ENCODE results near the gene CUL4A. TPM values are rescaled to one million over a fixed set of nuclear protein-coding genes. Genes with fewer than 3 reads are reported as not detected.
"Not testable (repeated sequence)": the region's sequence is repeated elsewhere in the genome, so short reads cannot be mapped to it uniquely, and the experiment has no call there.

Gene CUL4A
- total and polyA plus RNA-seq, 2 donors (not counting 1 experiment from before 2014, with no cell fraction given) = 37.5 to 80.4 TPM

DNA sequence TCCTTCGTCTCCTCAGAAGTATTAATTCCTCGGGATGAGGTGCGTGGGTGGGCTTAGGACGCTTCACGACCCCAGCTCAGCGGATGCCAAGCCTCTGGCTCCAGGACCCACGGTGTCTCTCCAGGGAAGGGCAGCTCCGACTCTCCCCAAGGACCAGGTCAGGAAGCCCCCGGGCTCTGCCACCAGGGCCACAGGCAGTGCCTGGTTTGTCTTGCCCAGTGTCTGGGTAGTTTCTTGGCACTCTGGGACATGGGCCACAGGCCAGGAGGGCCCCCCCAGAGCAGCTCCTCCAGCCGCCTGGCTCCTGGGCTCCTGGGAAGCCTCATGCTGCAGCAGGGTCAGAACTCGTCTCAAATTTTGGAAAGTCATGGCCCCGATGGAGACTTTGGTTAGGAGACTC, 48.4 kb upstream of the CUL4A start:
- Histone ChIP-seq H3K79me2 (ENCODE audit: control insufficient read depth, insufficient read depth, low read length) (no peaks in the 10 kb centered on the region), H3K9me3 (ENCODE audit: control extremely low read depth in 1 of 3, control insufficient read depth in 2 of 3, insufficient read depth in 1 of 3, low read length in 2 of 3) (peaks cover 0 to 7% (median 0%) of the 10 kb centered on the region in 3 donors), H3K27me3 (replicated peaks in 1 of 4; ENCODE audit: control extremely low read depth in 1 of 4, control insufficient read depth in 3 of 4, insufficient read depth in 4 of 4, low read length in 3 of 4) (peaks cover 0 to 37% (median 3%) of the 10 kb centered on the region in 4 experiments), H3K4me1 (ENCODE audit: control insufficient read depth in 2 of 2, insufficient read depth in 2 of 2, low read length in 2 of 2) (peaks cover 0 to 10% of the 10 kb centered on the region in 2 donors), H4K20me1 (ENCODE audit: control insufficient read depth, insufficient read depth, low read length, poor library complexity, severe bottlenecking) (no peaks in the 10 kb centered on the region), H3K36me3 (replicated peaks in 1 of 2; ENCODE audit: control extremely low read depth in 1 of 2, control insufficient read depth in 1 of 2, extremely low read depth in 1 of 2, insufficient read depth in 2 of 2, low read length in 1 of 2) (no peaks in the 10 kb centered on the region), H3K9ac (ENCODE audit: low read length) (no peak overlapping the region), H2AFZ (ENCODE audit: insufficient read depth, low read depth, low read length, poor library complexity, severe bottlenecking) (no peak overlapping the region), H3K27ac (ENCODE audit: low read length in 2 of 2) (no peak overlapping the region), H3K4me3 (ENCODE audit: control extremely low read depth in 1 of 5, extremely low read depth in 1 of 5, insufficient read depth in 1 of 5, low read depth in 2 of 5, low read length in 4 of 5) (no peak overlapping the region), H3K4me2 (replicated peaks; ENCODE audit: low read depth, low read length, poor library complexity, severe bottlenecking) (no peak overlapping the region)
- Mint-ChIP-seq H3K4me3 (no peak overlapping the region), H3K27me3 (peaks cover 4% of the 10 kb centered on the region), H3K27ac (no peak overlapping the region), H3K9me3 (ENCODE audit: insufficient read depth) (no peaks in the 10 kb centered on the region), H3K4me1 (peaks cover 9% of the 10 kb centered on the region)
- no peak for TF ChIP-seq EZH2 (IDR thresholded peaks at IDR 0.05; ENCODE audit: borderline replicate concordance, insufficient read depth, low read depth, low read length, poor library complexity, severe bottlenecking)
- TF ChIP-seq, protein P1, sequence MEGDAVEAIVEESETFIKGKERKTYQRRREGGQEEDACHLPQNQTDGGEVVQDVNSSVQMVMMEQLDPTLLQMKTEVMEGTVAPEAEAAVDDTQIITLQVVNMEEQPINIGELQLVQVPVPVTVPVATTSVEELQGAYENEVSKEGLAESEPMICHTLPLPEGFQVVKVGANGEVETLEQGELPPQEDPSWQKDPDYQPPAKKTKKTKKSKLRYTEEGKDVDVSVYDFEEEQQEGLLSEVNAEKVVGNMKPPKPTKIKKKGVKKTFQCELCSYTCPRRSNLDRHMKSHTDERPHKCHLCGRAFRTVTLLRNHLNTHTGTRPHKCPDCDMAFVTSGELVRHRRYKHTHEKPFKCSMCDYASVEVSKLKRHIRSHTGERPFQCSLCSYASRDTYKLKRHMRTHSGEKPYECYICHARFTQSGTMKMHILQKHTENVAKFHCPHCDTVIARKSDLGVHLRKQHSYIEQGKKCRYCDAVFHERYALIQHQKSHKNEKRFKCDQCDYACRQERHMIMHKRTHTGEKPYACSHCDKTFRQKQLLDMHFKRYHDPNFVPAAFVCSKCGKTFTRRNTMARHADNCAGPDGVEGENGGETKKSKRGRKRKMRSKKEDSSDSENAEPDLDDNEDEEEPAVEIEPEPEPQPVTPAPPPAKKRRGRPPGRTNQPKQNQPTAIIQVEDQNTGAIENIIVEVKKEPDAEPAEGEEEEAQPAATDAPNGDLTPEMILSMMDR (IDR thresholded peaks at IDR 0.05) = no peak
- ChIA-PET CTCF (no interaction called here), POLR2A (no interaction called here)
- ATAC-seq (ENCODE audit: low read depth) = no peak
- intact Hi-C loops (cut with micrococcal nuclease) = no loop called here
- 79% methylated on average over 12 of the region's 12 CpGs for WGBS (ENCODE audit: insufficient coverage)
- DNase-seq = no peak

DNA sequence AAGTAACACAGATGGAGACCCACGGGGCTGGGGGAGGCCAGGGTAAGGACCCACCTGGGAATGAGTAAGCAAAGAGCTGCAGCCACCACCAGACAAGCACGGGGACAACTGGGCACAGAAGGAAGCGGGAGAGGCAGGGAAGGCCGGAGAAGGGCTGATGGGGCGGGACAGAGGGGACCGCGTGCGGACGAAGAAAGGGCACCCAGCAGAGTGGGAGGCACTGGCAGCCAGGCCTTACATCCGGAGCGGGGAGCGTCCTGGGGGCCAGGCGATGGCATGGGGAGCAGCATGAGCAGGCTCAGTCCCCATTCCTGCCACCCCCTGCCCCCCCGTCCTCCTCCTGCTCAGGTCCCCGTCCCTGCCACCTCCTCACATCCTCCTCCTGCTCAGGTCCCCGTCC, 48.0 kb upstream of the CUL4A start:
- no peak for TF ChIP-seq EZH2 (IDR thresholded peaks at IDR 0.05; ENCODE audit: borderline replicate concordance, insufficient read depth, low read depth, low read length, poor library complexity, severe bottlenecking)
- TF ChIP-seq, protein P1 (IDR thresholded peaks at IDR 0.05) = no peak
- ChIA-PET POLR2A (no interaction called here), CTCF (no interaction called here)
- no peaks in the 10 kb centered on the region for H3K9me3 Mint-ChIP-seq (ENCODE audit: insufficient read depth)
- DNase-seq = no peak
- Histone ChIP-seq H4K20me1 (ENCODE audit: control insufficient read depth, insufficient read depth, low read length, poor library complexity, severe bottlenecking) (no peaks in the 10 kb centered on the region), H3K9ac (ENCODE audit: low read length) (no peak overlapping the region), H3K79me2 (ENCODE audit: control insufficient read depth, insufficient read depth, low read length) (no peaks in the 10 kb centered on the region), H3K36me3 (replicated peaks in 1 of 2; ENCODE audit: control extremely low read depth in 1 of 2, control insufficient read depth in 1 of 2, extremely low read depth in 1 of 2, insufficient read depth in 2 of 2, low read length in 1 of 2) (no peaks in the 10 kb centered on the region), H3K4me2 (replicated peaks; ENCODE audit: low read depth, low read length, poor library complexity, severe bottlenecking) (no peak overlapping the region), H3K9me3 (ENCODE audit: control extremely low read depth in 1 of 3, control insufficient read depth in 2 of 3, insufficient read depth in 1 of 3, low read length in 2 of 3) (peaks cover 0 to 4% (median 0%) of the 10 kb centered on the region in 3 donors), H2AFZ (ENCODE audit: insufficient read depth, low read depth, low read length, poor library complexity, severe bottlenecking) (no peak overlapping the region), H3K27me3 (replicated peaks in 1 of 4; ENCODE audit: control extremely low read depth in 1 of 4, control insufficient read depth in 3 of 4, insufficient read depth in 4 of 4, low read length in 3 of 4) (peaks cover 0 to 37% (median 3%) of the 10 kb centered on the region in 4 experiments), H3K4me3 (ENCODE audit: control extremely low read depth in 1 of 5, extremely low read depth in 1 of 5, insufficient read depth in 1 of 5, low read depth in 2 of 5, low read length in 4 of 5) (no peak overlapping the region), H3K4me1 (ENCODE audit: control insufficient read depth in 2 of 2, insufficient read depth in 2 of 2, low read length in 2 of 2) (peaks cover 0 to 10% of the 10 kb centered on the region in 2 donors), H3K27ac (ENCODE audit: low read length in 2 of 2) (no peak overlapping the region)
- H3K4me3 Mint-ChIP-seq = no peak overlapping the region
- H3K4me1 Mint-ChIP-seq = peaks cover 9% of the 10 kb centered on the region
- no peak overlapping the region for H3K27ac Mint-ChIP-seq
- intact Hi-C loops (cut with micrococcal nuclease) = no loop called here
- H3K27me3 Mint-ChIP-seq = peaks cover 4% of the 10 kb centered on the region
- no peak for ATAC-seq (ENCODE audit: low read depth)
- WGBS (ENCODE audit: insufficient coverage) = 53% methylated on average over 13 of the region's 16 CpGs

DNA sequence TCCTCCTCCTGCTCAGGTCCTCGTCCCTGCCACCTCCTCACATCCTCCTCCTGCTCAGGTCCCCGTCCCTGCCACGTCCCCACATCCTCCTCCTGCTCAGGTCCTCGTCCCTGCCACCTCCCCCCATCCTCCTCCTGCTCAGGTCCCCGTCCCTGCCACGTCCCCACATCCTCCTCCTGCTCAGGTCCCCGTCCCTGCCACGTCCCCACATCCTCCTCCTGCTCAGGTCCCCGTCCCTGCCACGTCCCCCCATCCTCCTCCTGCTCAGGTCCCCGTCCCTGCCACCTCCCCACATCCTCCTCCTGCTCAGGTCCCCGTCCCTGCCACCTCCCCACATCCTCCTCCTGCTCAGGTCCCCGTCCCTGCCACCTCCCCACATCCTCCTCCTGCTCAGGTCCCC, 47.4 kb upstream of the CUL4A start:
- H3K4me1 ChIP-seq (ENCODE audit: control insufficient read depth in 2 of 2, insufficient read depth in 2 of 2, low read length in 2 of 2) = peaks cover 0 to 10% of the 10 kb centered on the region in 2 donors
- H2AFZ ChIP-seq (ENCODE audit: insufficient read depth, low read depth, low read length, poor library complexity, severe bottlenecking); H3K9me3 ChIP-seq (ENCODE audit: control extremely low read depth in 1 of 3, control insufficient read depth in 2 of 3, insufficient read depth in 1 of 3, low read length in 2 of 3); ATAC-seq (ENCODE audit: low read depth); intact Hi-C loops (cut with micrococcal nuclease); H3K4me1 Mint-ChIP-seq; H3K27ac ChIP-seq (ENCODE audit: low read length in 2 of 2); H3K27me3 Mint-ChIP-seq; H3K4me3 Mint-ChIP-seq; H3K4me2 ChIP-seq (replicated peaks; ENCODE audit: low read depth, low read length, poor library complexity, severe bottlenecking); DNase-seq; H3K9ac ChIP-seq (ENCODE audit: low read length); H3K36me3 ChIP-seq (replicated peaks in 1 of 2; ENCODE audit: control extremely low read depth in 1 of 2, control insufficient read depth in 1 of 2, extremely low read depth in 1 of 2, insufficient read depth in 2 of 2, low read length in 1 of 2); H3K79me2 ChIP-seq (ENCODE audit: control insufficient read depth, insufficient read depth, low read length); CTCF ChIA-PET; H3K27ac Mint-ChIP-seq; H3K4me3 ChIP-seq (ENCODE audit: control extremely low read depth in 1 of 5, extremely low read depth in 1 of 5, insufficient read depth in 1 of 5, low read depth in 2 of 5, low read length in 4 of 5); POLR2A ChIA-PET; H4K20me1 ChIP-seq (ENCODE audit: control insufficient read depth, insufficient read depth, low read length, poor library complexity, severe bottlenecking); H3K9me3 Mint-ChIP-seq (ENCODE audit: insufficient read depth): not testable (repeated sequence)
- H3K27me3 ChIP-seq (replicated peaks in 1 of 4; ENCODE audit: control extremely low read depth in 1 of 4, control insufficient read depth in 3 of 4, insufficient read depth in 4 of 4, low read length in 3 of 4) = peaks cover 0 to 35% (median 3%) of the 10 kb centered on the region in 4 experiments
- WGBS (ENCODE audit: insufficient coverage) = no CpG with 5 or more reads among the region's 13 CpGs
